OCI-LY7 (cell line): ENCODE measurements around the gene UBE2E1.
"Not testable (repeated sequence)": the region's sequence is repeated elsewhere in the genome, so short reads cannot be mapped to it uniquely, and the experiment has no call there.

Experiments used
- CTCF ChIP-seq: fragments of 200-600 bp; sonication (generic); conservative IDR thresholded peaks from 2 replicates; pipeline ENCODE4 v1.5.1; 2014; ENCODE audit warnings: mild to moderate bottlenecking, antibody characterized with exemption, low read length, moderate library complexity, mixed read lengths
- EZH2phosphoT487 ChIP-seq: fragments of 200-600 bp; sonication (generic); IDR thresholded peaks from 2 replicates; pipeline ENCODE4 v1.6.1; 2018; ENCODE audit warnings: low read depth, borderline replicate concordance, mild to moderate bottlenecking, mixed run types, antibody characterized with exemption, low read length, moderate library complexity, mixed read lengths

GRCh38 chr3:23917679-23918303 is 112.0 kb downstream of the UBE2E1 start:
- TF ChIP-seq CTCF, EZH2phosphoT487: not testable (repeated sequence)
